Lower leg skin (tissue), 3 donors: ENCODE data around the gene R3HDML.

ENCODE experiments used
- CTCF ChIP-seq, 3 donors: fragments of 450-650 bp; IDR thresholded peaks; one replicate each; pipeline ENCODE4 v1.5.1; 2016; ENCODE audit warnings: antibody characterized with exemption in 3 of 3, mild to moderate bottlenecking in 3 of 3, moderate library complexity in 2 of 3
- POLR2A ChIP-seq, 2 donors: fragments of 450-650 bp; IDR thresholded peaks; one replicate each; pipeline ENCODE4 v1.6.1; 2016 to 2017; ENCODE audit warnings: antibody characterized with exemption in 2 of 2, mild to moderate bottlenecking in 1 of 2, moderate library complexity in 1 of 2

GRCh38 chr20:44392088-44392775 is 55.4 kb downstream of the R3HDML start:
- no peak for TF ChIP-seq CTCF (IDR thresholded peaks at IDR 0.05)
- TF ChIP-seq POLR2A (IDR thresholded peaks at IDR 0.05): no peak
